PFSK-1 (cell line): ENCODE data around the gene PTBP1.

Experiments
- REST ChIP-seq, 2 experiments: IDR thresholded peaks; 2 replicates each; pipeline versions ENCODE4 v1.6.1 to v1.8.0; 2011 to 2012; ENCODE audit warnings: low read depth in 2 of 2, low read length in 2 of 2, control low read depth in 1 of 2, inconsistent platforms in 1 of 2, mild to moderate bottlenecking in 1 of 2, moderate library complexity in 1 of 2; ENCODE audit not compliant: insufficient read depth in 1 of 2
- SIN3A ChIP-seq: IDR thresholded peaks from 2 replicates; pipeline ENCODE4 v1.6.1; 2012; ENCODE audit warnings: mild to moderate bottlenecking, low read length, moderate library complexity, borderline replicate concordance; ENCODE audit not compliant: insufficient read depth

GRCh38 chr19:823565-824121 is 26.4 kb downstream of the PTBP1 start:
- TF ChIP-seq REST (IDR thresholded peaks at IDR 0.05; ENCODE audit: insufficient read depth in 1 of 2, low read depth in 2 of 2, low read length in 2 of 2) (no peak), SIN3A (no peak)
